ENCODE data around the gene USP15.

Gene USP15

GRCh38 chr12:62284749-62285148 lies 24.5 kb downstream of the USP15 start:
- DNase-seq (ENCODE audit: low read depth): no peak

GRCh38 chr12:62285284-62285683 lies 25.1 kb downstream of the USP15 start:
- DNase-seq (ENCODE audit: low read depth): no peak

DNA sequence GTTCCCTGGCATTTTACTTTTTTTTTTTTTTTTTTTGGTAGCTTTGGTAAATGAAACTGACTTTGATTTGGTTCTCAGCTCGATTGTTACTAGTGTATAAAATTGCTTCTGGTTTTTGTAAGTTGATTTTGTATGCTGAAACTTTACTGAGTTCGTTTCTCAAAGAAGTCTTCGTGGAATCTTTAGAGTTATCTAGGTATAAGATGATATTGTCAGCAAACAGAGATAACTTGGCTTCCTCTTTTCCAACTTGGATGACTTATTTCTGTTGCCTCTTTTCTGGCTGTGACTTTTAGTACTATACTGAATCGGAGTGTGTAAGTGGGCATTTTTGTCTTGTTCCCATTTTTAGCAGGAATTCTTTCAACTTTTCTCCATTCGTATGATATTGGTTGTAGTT lies 28.1 kb downstream of the USP15 start:
- no peak for DNase-seq (ENCODE audit: low read depth)

- DNase-seq (ENCODE audit: low read depth): no peak
Observed at GRCh38 chr12:62290846-62291245, 30.6 kb downstream of the USP15 start.

DNA sequence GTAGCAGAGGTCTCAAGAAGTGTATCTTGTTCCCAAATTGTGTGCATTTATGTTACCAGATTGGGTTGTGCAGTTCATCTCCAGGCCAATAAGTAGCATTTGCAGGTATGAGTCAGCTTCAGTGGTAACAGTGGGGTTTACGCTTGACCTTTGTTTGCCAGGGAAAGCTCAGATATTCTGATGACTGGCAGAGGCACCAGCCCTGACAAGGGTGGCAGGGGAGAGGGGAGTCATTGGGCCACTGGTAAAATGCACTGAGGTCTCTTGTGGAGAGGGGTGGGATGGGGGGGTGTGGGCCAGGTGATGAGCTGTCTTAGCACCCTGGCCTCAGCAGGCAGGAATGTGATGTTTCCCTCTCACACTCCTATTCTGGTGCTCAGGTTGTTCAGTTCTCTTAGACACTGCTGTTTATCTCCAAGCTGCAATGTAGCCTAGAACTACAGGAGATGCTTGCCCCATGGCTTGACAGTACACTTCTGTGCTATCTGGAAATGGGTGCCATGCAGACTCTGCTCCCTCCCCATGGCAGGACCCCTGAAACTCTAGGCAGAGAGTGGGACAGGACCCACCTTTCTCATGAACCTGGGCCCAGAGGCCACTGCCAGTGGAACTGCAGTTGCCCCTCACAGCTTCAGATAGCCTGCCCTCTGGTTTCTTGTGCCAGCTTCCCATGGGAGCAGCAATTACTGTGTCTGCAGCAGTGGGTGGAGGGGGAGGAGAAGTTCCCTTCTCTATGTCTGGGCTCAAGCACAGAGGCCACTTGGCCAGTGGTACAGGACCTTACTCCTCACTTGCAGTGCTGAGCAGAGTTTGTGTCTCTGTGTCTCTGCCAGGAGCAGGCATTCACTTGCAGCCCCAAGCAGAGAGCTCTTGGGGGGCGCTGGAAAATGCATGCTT lies 31.9 kb downstream of the USP15 start:
- DNase-seq (ENCODE audit: low read depth): no peak

DNA sequence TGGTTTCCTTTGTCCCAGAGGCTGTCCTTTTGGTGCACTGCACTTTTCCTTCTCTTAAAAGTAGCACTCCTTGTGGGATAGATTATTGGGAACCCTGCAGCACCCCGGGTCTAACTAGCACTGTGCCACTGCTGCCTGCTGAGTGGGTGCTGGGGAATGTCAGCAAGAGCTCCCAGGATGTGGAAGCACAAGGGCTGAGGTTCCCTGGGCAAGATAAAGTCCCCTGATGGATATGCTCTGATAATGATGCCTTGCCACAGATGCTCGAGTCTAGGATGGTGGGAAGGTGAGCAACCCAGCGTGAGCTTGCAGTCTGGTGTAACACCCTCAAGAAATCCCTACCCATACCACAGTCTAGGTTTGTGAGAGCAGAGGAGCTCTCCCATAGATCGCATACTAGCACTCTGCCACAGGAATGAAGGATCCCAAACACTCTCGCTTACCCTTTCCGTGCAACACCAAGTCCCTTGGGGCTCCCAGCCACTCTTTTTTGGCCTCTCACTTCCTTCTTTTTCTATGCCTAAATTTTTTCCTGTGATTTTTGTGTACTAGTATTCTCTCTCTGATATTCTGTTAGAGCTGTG lies 32.6 kb downstream of the USP15 start:
- no peak for DNase-seq (ENCODE audit: low read depth)

DNA sequence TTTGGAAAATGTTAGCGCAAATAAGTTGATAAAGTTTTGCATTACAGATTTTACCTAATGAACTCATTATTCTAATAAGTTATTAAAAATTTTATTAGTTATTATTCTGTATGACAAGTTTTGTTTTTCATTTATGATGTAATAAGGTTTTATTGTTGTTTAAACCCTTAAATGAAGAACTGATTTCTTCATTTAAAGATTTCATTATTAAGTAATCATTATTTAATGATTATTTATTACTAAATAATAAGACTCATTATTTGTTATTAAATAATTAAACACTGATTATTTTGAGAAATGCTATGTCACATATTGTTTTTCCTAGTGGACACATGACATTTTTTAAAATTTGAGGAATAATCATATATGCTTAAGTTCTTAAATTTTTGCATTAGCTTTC lies 34.2 kb downstream of the USP15 start:
- no peak for DNase-seq (ENCODE audit: low read depth)

GRCh38 chr12:62296001-62296400 lies 35.8 kb downstream of the USP15 start:
- DNase-seq (ENCODE audit: low read depth): no peak

DNA sequence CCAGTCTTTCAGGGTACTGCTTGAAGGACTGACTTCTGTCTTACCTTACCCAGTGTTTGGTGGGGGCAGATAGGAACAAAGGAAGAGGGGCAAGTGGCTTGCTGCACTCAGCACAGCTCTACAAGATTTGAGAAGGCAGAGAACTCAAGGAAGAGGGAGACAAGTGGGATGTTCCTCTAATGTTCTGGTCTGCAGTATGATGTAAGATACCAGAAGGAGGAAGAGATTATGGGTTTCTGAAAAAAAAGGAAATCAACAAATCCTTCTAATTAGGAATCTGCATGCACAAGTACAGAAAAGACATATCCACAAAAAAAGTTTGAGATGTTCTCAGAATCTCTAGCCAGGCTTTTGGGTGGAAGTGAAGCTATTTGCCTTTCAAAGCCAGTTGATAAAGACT lies 37.1 kb downstream of the USP15 start:
- DNase-seq (ENCODE audit: low read depth): no peak

GRCh38 chr12:62299617-62300016 lies 39.4 kb downstream of the USP15 start:
- no peak for DNase-seq (ENCODE audit: low read depth)

DNA sequence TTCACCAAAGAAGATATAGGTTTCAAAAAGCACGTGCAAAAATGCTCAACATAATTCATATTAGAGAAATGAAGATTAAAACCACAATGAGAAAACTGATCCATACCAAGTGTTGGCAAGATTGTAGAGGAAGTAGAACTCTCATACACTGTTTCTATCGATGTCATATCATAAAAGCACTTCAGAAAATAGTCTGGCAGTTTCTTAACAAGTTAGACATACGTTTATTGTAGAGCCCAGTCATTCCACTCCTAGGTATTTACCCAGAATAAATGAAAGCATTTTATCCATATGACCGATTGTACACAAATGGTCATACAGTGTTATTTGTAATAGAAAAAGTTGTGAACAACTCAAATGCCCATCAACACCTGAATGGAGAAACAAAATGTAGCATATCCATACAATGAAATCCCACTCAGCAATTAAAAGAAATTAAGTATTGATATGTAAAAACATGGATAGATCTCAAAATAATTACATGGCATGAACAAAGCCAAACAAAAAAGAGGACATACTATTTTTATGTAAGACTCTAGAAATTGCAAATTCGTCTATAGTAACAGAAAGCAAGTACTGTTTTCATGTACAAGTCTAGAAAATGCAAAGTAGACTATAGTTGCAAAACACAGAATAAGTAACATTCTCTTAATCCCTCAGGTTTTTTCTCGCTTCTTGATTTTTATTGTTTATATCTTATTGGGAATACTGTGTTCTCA lies 41.0 kb downstream of the USP15 start:
- DNase-seq (ENCODE audit: low read depth): no peak

DNA sequence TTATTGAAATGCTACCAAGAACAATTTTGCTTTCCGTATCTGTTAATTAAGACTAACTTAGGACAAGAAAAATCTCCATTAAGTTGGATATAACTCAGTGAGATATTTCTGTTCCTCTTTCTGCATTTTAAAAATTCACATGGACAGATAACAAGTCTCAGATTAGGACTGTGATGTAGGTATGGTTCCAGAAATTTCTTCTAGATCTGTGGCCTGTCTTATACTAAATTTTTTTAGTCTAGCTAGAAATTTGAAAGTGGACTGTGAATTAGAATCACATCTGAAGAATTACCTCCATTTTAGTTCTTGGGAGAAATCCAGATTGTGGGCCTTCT lies 41.6 kb downstream of the USP15 start:
- DNase-seq (ENCODE audit: low read depth): no peak

DNA sequence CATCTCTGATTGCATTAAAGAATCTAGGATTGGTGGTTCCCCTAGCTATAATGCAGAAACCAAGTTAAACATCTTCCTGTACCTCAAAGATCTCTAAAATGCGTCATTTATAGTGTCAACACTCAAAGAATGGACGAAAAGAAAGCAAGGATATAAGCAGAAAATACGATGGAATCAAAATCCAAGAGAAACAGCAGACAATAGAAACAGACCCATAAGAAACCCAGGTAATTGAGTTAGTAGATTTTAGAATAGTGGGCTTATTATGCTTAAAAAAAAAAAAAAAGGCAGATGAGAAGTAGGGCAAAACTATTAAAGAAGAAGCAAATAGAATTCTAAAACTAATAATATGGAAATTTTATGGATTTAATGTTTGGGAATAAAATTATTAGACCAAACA lies 44.4 kb downstream of the USP15 start:
- DNase-seq (ENCODE audit: low read depth): no peak

DNA sequence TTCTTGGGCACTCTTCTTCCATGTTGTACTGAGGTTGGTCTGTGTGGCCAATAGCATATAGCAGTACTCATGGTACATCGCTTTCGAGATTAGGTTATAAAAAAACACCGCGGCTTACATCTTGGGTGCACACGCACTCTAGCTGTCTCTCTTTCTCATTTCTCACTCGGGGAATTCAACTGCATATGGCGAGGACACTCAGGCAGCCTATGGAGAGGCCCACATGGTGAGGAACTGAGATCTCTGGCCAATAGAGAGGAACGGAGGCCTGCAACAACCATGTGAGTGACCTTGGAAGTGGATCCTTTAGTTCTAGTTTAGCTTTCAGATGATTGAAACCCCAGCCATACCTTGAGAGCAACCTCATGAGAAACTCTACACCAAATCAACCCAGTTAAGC lies 45.6 kb downstream of the USP15 start:
- DNase-seq (ENCODE audit: low read depth): no peak

- no peak for DNase-seq (ENCODE audit: low read depth)
Observed at GRCh38 chr12:62306569-62307530, 46.6 kb downstream of the USP15 start.

GRCh38 chr12:62308201-62308600 lies 48.0 kb downstream of the USP15 start:
- no peak for DNase-seq (ENCODE audit: low read depth)

DNA sequence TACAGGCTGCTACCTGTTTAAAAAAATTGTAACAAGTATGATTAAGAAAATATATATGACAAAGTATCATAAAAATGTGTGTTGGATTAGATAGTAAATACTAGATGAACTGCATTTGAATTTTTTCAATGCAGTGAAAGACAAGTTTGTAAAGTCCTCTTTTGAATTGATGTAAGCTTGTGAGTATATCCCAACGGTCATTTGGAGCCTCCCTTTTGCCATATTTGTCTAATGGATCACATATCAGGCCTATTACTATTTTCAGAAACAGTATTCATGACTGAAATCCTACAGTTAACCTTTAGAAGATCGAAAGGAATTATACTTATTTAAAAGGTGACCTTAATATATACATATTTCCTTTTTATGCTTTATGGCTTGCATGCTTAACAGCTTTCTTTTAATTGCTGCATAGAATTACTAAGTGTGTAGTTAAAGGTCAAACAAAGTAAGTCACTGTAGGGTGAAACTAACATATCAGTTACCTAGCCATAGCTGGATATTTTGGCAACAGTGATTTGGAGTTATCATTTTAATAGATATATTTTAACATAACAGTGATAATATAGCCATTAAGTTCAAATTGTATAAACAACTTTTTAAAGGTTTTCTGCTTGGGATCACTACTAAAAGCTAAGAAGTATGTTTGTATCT lies 53.6 kb downstream of the USP15 start:
- DNase-seq (ENCODE audit: low read depth): no peak

- no peak for DNase-seq (ENCODE audit: low read depth)
Observed at GRCh38 chr12:62317017-62317416, 56.8 kb downstream of the USP15 start.

DNA sequence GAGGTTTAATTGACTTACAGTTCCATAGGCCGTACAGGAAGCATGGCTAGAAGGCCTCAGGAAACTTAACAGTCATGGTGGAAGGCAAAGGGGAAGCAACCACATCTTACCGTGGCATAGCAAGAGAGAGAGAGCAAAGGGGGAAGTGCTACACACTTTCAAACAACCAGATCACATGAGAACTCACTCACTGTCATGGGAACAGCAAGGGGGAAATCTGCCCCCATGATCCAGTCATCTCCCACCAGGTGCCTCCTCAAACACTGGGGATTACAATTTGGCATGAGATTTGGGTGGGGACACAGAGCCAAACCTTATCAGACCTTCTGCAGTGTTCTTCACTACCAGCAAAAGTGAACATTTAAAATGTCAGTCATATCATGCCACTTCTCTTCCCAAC lies 58.9 kb downstream of the USP15 start:
- no peak for DNase-seq (ENCODE audit: low read depth)

DNA sequence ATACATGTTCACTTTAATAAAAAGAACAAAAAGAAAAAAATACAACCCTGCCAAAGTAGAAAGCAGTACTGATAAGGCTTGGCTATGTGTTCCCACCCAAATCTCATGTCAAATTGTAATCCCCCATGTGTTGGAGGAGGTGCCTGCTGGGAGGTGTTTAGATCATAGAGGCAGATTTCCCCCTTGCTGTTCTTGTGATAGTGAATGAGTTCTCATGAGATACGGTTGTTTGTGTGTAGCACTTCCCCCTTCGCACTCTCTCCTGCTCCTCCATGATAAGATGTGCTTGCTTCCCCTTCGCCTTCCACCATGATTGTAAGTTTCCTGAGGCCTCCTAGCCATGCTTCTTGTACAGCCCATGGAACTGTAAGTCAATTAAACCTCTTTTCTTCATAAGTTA lies 59.9 kb downstream of the USP15 start:
- no peak for DNase-seq (ENCODE audit: low read depth)

DNA sequence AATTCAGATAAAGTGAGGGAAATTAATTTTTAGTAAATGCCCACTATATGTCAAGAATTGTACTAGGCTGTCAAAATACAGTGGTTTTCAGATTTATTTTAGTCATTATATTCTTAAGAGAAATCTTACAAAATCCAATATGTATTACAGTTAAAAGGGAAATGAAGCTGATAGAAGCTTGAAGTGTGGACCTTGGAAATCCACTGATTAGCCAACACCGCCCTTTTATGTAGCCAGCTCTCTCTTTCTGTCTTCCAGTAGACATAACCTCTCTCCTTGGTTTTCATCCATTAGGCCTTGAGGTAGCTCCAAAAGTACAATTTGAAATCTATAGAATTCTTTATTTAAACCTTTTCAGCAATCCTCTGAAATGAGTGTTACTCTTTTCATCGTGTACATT lies 63.2 kb downstream of the USP15 start:
- no peak for DNase-seq (ENCODE audit: low read depth)
